NCI-H2107 treated with DMSO at 0.1 percent for 48 hours (cell line): Measurements from ENCODE around the gene ARVCF.

Experiments
- DNase-seq: peaks from one replicate; lab custom pipeline; 2025; ENCODE audit not compliant: unreplicated experiment; lab: John Stamatoyannopoulos, UW

The ARVCF gene

GRCh38 chr22:19974268-19974861 is 42.3 kb downstream of the ARVCF start:
- peak; percentile 29 for DNase-seq

- DNase-seq: no peak
These were observed 42.9 kb downstream of the ARVCF start for GRCh38 chr22:19973551-19974267.

GRCh38 chr22:19972652-19973550 is 43.7 kb downstream of the ARVCF start:
- DNase-seq: no peak

GRCh38 chr22:19972251-19972650 is 44.4 kb downstream of the ARVCF start:
- DNase-seq: no peak

GRCh38 chr22:19971276-19972124 is 45.1 kb downstream of the ARVCF start:
- no peak for DNase-seq

GRCh38 chr22:19970479-19971275 is 45.9 kb downstream of the ARVCF start:
- no peak for DNase-seq

GRCh38 chr22:19970031-19970478 is 46.6 kb downstream of the ARVCF start:
- DNase-seq: no peak

- DNase-seq: no peak
These were observed 47.3 kb downstream of the ARVCF start for GRCh38 chr22:19969141-19969928.

- DNase-seq: no peak
These were observed 48.2 kb downstream of the ARVCF start for GRCh38 chr22:19968450-19968891.

- DNase-seq: no peak
These were observed 48.7 kb downstream of the ARVCF start for GRCh38 chr22:19967850-19968449.

GRCh38 chr22:19966908-19967750 is 49.5 kb downstream of the ARVCF start:
- DNase-seq: no peak

- no peak for DNase-seq
These were observed 50.6 kb downstream of the ARVCF start for GRCh38 chr22:19965771-19966709.

GRCh38 chr22:19964701-19965386 is 51.8 kb downstream of the ARVCF start:
- DNase-seq: no peak

GRCh38 chr22:19963863-19964642 is 52.6 kb downstream of the ARVCF start:
- DNase-seq: no peak
